HG03378 (cell line): ENCODE results near the gene F7.
"Not testable (repeated sequence)": the region's sequence is repeated elsewhere in the genome, so short reads cannot be mapped to it uniquely, and the experiment has no call there.

Source experiments
- ATAC-seq: cut with Tn5 transposase; IDR thresholded peaks from one replicate; pipeline ENCODE4 v1.9.1; 2021; ENCODE audit warnings: mild to moderate bottlenecking, moderate library complexity; ENCODE audit not compliant: unreplicated experiment

Gene F7

DNA sequence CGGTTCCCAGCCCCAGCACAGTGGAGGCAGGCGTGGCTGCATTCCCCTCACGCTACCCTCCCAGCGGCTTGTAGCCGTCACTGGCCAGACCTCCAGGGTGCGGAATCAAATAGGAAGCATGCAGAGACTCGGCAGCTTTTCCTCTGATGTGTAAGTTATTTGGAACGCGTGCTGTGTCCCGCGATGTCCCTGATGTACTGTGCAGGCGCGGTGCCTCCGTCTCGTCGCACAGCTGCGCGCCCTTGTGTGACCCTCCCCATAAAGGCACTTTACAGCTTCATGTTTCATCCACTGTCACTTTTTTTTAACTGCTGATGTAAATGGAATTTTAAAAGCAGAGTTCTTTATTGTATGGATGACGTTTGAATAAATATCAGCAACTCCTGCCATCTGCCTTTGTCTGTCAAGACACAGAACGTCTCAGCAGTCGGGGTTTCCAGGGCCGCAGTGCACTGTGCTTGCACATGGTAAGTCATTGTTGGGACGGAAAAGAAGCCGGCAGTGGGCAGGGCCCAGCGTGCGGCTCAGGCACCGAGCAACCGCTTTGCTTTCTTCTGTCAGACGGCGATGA, 7.3 kb upstream of the F7 start:
- ATAC-seq, result no peak

DNA sequence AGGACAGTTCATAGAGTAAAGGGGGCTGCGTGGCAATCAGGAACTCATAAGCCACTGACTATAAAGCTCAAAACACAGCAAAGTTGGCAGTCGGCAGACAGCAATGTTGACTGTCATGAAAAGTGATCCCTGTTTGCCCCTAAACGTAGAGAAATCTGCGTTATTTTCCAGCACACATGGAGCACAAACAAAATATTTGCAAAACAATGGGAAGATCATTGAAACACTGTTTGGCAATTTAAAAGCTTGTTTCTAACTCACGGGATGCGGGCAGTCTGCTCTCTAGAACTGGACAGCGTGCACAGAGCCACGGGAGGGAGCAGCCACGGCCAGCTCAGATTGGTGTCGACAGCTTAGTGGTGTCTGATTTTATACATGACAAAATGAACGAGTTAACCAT, 6.4 kb upstream of the F7 start:
- no peak for ATAC-seq

DNA sequence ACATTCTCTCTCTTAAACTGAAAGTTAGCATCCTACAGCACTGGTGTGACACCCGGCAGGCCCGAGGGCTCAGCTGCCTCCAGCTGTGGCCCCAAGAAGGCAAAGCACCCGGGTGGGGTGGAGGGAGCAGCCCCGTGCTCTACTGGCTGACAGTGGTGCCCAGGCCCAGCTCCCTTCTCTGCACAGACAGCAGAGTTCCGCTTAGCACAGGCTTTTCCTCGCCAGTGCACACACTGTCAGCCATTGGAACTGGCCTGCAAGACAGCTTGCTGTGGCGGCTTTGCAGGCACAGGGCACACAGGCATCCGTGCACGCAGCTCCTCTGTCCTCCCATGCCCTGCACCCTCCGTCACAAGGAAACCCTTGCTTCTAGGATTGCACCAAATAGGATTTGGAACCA, 3.3 kb upstream of the F7 start:
- not testable (repeated sequence) for ATAC-seq

DNA sequence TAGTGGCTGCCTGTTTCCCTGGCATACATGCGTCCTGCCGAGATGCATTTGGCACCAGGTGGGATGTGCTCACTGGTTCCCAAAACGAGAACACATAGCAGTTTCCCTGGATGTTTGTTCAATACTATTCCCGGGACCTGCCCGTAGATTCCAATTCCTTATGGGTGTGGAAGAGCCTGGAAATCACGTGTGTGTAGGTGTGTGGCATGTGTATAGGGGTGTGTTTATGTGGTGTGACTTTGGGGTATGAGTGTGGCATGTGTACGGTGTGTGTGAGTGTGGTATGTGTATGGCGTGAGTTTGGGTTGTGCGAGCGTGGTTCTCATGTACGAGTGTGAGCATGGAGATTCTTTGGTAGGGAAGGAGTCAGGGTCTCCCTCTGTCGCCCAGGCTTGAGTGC, 2.9 kb upstream of the F7 start:
- no peak for ATAC-seq

DNA sequence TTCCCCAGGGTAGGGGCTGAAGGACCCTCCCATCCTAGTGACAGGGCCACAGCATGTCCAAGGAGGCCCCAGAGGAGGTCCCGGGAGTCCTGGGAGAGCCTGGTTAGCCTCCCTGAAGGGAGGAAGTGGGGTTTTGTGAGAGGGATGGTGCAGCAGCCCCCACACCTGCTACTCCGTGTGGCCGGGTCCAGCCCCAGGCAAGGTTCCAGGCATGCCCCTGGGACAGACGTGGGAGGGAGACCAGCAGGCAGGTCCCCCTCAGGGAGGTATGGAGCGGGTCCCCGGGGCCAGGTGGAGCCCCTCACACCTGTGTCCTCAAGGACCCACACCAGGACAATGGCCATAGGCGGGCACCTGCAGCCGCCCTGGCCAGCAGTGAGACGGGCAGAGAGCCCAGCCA, 1.9 kb upstream of the F7 start:
- ATAC-seq, result no peak

DNA sequence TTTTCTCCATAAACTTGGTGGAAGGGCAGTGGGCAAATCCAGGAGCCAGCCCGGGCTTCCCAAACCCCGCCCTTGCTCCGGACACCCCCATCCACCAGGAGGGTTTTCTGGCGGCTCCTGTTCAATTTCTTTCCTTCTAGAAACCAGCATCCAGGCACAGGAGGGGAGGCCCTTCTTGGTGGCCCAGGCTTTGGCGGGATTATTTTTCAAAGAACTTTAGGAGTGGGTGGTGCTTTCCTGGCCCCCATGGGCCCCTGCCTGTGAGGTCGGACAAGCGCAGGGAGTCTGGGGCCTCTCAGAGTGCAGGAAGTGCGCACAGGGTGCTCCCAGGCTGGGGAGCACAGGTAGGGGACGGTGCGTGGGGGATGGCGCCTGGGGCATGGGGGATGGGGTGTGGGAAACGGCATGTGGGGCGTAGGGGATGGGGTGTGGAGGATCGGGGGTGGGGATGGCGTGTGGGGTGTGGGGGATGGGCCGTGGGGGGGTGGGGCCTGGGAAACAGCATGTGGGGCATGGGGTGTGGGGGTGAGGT, 396 bp downstream of the F7 start:
- ATAC-seq, result no peak

DNA sequence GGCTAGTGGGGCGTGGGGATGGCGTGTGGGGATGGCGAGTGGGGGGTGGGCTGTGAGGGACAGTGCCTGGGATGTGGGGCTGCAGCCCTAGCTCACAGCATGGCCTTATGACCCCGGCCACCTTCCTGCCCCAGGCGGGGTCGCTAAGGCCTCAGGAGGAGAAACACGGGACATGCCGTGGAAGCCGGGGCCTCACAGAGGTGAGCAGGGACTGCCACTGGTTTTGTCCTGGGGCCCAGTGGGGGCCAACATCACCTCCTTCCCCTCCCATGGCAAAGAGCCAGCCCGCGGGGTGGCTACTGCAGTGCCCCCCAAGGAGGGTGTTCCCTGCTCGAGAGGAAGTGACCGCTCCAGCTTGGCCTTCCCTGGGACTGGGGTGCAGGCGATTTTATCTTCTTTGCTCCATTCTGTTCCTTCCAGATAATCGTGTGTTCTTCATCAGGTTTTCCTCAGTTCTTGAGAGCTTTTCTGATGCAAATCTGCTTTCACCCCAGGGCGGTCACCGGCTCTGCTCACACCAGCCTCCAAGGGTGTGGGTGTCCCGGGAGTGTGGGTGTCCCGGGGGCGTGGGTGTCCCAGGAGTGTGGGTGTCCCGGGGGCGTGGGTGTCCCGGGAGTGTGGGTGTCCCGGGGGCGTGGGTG, 1.2 kb downstream of the F7 start:
- ATAC-seq, result no peak

DNA sequence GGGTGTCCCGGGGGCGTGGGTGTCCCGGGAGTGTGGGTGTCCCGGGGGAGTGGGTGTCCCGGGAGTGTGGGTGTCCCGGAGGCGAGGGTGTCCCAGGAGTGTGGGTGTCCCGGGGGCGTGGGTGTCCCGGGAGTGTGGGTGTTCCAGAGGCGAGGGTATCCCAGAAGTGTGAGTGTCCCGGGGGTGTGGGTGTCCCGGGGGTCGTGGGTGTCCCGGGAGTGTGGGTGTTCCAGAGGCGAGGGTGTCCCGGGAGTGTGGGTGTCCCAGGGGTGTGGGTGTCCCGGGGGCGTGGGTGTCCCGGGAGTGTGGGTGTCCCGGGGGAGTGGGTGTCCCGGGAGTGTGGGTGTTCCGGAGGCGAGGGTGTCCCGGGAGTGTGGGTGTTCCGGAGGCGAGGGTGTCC, 2.9 kb downstream of the F7 start:
- ATAC-seq, result not testable (repeated sequence)

DNA sequence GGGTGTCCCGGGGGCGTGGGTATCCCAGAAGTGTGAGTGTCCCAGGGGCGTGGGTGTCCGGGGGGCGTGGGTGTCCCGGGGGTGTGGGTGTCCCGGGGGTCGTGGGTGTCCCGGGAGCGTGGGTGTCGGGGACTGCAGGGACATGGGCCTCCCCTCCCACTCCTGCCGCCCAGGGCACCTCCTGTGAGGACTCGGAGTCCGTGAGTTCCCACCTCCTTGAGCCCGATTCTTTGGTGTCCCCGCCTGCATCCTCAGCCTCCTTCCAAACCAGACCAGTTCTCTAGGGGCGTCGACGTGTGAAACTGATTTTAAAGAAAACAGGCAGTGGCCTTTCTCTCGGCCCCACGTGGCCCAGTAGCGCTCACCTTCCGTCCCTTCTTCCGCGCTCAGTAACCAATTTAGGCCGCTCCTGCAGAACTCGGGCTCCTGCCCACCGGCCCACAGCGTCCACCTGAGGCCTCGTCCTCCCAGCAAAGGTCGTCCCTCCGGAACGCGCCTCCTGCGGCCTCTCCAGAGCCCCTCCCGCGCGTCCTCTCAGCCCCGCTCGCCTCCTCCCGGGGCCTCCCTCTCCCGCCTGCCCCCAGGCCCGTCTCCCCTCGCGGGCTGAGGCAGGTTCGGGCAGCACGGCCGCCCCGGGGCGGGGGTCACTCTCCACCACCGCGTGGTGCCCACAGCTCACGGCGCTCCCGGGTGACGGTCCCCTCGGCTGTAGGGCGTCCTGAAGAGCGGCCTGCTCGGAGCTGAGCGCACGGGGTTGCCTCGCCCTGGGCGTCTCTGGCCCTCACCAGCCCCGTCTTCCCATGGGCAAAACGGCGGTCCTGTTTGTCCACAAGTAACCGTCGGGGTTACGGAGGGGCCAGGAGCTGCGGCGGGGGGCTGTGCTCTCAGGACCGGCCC, 3.8 kb downstream of the F7 start:
- no peak for ATAC-seq

DNA sequence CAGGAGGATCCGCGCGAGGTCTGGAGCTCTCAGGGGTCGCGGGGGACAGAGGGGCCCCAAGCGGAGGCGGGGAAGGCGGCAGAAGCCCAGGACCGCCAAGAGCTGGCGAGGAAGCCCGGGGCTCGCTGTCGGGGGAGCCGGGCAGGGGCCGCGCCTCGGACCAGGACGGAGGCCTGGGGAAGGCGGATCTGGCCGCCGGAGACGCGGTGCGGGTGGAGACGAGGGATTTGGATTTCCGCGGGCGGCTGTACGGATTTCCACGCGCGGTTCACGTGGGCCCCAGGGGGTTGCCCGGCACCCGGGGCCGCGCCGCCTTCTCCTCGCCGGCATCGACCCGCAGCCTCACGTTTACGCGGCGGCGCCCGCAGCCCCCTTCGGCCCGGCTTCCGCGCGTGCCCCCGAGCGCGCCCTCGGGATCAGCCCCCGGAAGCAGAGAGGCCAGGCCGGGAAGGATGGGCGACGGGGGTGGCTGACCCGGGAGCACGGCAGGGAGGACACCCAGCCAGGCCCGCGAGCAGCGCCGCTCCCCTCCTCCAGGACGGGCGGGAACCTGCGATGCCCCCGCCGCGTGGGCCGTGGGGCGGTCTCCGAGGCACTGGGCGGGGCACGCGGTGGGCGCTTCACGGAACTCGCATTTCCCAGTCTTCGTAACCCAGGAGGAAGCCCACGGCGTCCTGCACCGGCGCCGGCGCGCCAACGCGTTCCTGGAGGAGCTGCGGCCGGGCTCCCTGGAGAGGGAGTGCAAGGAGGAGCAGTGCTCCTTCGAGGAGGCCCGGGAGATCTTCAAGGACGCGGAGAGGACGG, 4.7 kb downstream of the F7 start:
- no peak for ATAC-seq

DNA sequence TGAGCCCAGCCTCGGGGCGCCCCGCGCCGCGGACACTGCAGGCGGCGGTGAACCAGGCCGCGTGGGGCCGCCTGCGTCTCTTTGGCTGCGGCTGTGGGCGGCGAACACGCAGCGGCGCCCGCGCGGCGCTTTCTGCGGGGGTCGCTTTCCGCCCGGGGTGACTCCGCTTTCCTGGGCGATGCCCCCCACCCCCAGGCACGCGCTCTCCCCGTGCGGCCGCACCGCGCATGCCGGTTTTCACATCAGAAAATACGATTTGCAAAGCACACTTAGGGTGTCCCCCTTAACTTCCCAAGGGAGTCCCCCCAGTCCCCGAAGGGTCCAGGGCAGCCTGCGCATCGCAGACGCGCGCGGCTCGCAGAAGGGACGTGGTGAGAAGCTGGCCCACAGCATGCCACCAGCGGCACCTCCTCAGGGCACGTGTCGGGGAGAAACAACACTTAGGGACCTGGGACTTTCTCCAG, 5.3 kb downstream of the F7 start:
- ATAC-seq, result no peak

DNA sequence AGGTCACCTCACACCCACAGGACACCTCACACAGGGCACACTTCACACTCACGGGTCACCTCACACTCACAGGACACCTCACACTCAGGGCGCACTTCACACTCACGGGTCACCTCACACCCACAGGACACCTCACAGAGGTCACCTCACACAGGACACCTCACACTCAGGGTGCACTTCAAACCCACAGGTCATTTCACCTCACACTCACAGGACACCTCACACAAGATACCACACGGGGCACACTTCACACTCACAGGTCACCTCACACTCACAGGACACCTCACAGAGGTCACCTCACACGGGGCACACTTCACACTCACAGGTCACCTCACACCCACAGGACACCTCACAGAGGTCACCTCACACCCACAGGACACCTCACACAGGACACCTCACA, 6.2 kb downstream of the F7 start:
- ATAC-seq, result not testable (repeated sequence)

DNA sequence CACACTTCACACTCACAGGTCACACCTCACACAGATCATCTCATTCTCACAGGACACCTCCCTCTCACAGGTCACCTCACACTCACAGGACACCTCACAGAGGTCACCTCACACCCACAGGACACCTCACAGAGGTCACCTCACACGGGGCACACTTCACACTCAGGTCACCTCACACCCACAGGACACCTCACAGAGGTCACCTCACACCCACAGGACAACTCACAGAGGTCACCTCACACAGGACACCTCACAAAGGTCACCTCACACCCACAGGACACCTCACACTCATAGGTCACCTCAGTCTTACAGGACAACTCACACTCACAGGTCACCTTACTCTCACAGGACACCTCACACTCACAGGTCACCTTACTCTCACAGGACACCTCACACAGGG, 6.9 kb downstream of the F7 start:
- ATAC-seq, result not testable (repeated sequence)

DNA sequence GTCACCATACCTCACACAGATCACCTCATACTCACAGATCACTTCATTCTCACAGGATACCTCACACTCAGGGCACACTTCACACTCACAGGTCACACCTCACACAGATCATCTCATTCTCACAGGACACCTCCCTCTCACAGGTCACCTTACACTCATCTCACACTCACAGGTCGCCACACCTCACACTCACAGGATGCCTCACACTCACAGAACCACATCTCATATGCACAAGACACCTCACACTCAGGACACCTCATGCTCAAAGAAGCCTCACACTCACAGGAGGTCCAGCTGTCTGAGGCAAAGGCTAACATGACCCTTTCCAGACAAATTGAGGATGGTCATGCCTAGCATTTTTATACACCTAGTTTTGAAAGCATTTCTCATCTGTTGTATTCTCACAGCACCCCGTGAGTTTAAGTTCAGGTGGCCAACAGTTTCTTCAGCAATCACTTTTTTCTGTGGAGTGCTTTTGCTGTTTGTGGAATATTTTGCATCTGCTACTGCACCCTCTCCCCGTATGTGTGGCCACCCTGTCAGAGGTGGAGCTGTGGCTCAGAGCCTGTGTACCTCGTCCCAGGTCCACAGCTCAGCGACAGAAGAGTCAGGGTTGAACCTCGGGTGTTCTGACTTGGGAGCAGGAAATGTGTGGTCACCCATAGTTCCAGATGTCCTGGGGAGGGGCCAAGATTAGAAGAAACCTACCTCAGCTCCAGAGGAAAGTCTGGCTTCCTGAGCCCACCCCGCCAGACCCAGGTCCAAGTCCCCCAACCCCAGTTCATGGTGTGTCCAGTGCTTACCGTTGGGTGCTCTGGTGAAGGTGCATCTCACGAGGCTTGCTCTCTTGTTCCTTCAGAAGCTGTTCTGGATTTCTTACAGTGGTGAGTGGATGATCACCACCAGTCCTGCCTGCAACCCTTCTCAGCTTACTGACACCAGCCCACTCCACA, 7.6 kb downstream of the F7 start:
- ATAC-seq, result no peak

DNA sequence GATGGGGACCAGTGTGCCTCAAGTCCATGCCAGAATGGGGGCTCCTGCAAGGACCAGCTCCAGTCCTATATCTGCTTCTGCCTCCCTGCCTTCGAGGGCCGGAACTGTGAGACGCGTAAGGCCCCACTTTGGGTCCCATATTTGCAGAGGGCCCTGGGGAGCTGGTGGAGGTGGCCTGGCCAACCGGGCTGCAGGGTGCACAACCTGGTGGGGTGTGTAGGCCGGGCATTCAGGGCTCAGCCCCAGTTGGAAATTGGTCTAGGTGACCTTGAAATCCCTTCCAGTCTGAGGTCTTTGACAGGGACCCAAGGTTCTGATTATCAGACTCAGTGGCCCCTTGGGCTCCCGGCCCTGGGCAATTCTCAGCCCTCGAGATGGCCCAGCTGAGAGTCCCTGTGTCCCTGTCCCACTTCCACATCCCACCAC, 8.3 kb downstream of the F7 start:
- ATAC-seq, result no peak

DNA sequence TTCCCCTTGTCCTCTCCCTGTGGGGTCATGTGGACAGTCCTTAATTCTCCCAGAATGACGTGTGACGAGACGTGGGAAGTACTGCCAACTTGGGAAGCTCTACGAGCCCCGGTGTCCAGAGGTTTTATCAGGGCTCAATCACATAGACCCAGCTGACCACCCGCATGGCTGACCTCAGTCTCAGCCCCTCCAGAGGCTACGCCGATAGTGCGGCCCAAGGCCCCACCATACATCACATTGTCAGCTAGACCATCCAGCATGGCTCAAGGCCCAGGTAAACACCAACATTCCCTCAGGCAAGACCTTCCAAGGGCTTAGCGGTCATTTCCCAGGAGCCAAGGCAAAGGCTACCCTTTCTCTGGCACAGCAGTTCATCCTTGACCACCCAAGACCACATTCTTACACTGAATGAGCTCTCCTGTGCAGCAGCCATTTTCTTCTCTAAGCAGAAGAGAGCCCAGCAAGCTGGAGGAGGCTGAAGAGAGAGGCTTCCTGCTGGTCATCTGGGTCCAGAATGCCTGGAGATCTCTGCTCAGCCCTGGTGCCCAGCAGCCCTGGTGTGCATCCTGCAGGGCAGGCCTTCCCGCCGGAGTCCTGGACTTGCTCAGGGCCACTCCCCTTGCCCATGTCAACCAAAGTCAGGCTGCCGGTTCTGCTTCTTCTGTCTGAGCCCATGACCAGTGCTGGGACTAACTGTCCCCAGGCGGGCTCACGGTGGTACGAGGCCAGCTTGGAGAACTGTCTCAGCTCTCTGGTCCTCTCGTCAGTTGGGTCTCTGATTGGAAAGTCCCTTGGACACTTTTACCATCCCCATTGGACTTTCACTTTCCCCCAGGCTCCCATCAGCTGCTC, 9.1 kb downstream of the F7 start:
- no peak for ATAC-seq

DNA sequence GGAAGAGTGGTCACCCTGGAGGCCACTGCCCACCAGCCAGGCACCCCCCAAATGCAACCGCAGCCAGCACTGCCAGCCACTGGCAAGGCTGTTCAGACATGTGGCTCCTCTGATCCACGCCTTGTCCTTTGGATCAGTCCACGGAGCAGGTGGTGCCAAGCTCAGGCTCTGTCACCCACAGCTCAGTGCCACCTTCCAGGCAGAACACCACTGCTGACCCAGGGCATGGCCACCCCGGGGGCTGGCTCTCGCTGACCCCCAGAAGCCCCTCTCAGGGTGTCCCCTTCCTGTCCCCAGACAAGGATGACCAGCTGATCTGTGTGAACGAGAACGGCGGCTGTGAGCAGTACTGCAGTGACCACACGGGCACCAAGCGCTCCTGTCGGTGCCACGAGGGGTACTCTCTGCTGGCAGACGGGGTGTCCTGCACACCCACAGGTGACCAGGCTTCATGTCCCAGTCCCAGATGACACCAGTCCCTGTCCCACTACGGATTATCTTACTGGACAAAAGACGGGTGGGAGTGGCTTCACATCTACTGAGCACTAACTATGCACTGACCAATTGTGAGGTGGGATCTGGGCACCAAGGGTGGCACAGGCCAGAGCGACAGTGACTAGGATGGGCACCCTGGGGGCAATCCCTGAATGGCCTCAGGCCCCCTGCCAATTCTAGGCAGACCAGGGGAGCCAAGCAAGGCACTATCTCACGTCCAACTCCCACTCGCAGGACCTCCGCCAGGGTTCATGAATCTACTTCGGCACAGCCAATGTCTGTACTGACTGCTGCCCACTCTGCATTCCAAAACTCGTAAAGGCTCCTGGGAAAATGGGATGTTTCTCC, 10.0 kb downstream of the F7 start:
- ATAC-seq, result no peak

DNA sequence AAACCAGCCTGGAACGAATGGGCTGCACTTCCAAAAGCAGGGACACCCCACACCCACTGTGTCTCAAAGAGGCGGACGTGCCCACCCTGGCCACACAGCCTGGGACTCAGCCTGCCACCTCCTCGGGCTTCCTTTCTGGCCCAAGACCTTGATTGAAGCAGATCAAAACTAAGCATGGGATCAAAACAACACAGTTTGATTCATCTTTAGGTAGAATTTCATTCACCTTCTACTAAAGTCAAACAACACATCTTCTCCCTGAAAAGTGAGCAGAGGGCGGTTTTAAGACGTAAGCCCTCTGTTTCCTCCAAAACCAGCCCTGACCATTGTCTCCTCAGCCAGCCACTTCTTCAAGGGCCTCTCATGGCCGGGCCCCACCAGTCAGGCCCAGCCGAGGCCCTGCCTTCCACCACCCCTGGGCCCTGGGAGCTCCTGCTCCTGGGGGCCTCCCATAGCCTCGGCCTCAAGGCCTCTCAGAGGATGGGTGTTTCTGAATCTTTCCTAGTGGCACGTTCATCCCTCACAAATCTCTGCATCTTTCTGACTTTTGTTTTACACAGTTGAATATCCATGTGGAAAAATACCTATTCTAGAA, 10.7 kb downstream of the F7 start:
- ATAC-seq, result no peak
